KBM-7 (cell line): ENCODE results near the gene AHSA1.

Experiments used
- DNase-seq: peaks from one replicate; pipeline ENCODE4 v3.0.0-alpha.2; 2015
- in situ Hi-C: fragments of 300-500 bp; cut with MboI; formaldehyde crosslinking; loops from 2 replicates; pipeline ENCODE4 v1.14.3; 2020; ENCODE audit warnings: low sequenced_read_pairs, low pct_unique_long_range_greater_than_20kb, mixed read lengths

The AHSA1 gene

DNA sequence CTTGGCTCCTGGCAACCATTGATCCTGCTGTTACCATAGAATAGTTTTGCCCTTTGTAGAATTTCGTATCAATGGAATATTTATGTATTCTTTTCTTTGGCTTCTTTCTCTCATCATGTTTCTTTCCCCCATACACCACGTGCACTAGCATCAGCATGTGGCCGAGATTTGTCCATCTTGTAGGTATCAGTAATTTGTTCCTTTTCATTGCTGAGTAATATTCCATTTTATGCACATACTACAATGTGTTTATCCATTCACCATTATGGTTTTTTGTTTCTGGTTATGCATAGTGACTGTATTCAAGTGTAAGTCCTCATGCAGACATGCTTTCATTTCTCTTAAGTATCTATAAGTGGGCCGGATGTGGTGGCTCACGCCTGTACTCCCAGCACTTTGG is 45.2 kb downstream of the AHSA1 start:
- DNase-seq: no peak
- in situ Hi-C loops: no loop called here

DNA sequence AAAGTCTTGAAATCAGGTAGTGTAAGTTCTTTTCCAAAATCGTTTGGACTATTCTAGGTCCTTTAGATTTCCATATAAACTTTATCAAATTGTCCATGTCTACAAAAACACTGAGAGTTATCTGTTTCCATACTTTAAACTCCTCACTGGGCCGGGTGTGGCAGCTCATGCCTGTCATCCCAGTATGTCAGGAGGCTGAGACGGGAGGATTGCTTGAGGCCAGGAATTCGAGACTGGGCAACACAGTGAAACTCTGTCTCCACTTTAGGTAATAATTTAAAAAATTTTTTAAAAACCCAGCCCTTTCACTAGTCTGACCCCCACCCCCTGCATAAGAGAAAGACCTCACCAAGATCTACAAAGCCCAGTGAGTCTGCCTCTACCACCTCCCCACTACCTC is 47.1 kb downstream of the AHSA1 start:
- in situ Hi-C loops: no loop called here
- no peak for DNase-seq

DNA sequence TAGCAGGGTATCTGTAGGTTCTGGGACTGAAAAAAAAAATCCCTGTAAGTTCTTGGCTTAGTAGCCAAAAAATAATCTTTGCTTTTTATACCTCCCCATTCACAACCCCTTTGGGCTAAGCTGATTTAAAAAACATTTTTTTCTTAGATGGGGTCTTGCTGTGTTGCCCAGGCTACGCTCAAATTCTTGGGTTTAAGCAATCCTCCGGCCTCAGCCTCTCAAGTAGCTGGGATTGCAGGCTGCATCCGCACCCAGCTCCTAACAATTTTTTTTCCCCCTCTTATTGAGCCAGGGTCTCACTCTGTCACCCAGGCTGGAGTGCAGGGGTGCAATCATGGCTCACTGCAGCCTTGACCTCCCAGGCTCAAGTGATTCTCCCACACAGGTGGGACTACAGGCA is 49.9 kb downstream of the AHSA1 start:
- in situ Hi-C loops: no loop called here
- no peak for DNase-seq

DNA sequence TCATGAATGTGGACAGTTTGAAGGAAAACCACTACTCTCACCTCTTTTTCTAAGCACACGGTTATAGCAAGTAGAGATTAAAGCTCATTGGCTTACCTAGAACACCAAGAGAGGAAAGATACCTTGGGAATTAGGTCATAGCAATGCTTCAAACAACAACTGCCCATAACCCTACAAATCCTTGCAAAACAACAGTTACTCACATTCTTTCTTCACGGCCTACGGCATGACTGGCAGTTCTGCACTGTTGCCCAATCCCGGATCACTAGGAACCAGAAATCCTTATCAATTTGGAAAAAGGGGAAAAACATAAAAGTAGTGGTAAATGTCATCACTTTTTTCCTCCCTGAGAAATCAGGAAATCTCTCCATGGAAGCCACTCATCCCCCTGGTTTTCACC is 50.4 kb downstream of the AHSA1 start:
- no peak for DNase-seq
- in situ Hi-C loops: no loop called here

DNA sequence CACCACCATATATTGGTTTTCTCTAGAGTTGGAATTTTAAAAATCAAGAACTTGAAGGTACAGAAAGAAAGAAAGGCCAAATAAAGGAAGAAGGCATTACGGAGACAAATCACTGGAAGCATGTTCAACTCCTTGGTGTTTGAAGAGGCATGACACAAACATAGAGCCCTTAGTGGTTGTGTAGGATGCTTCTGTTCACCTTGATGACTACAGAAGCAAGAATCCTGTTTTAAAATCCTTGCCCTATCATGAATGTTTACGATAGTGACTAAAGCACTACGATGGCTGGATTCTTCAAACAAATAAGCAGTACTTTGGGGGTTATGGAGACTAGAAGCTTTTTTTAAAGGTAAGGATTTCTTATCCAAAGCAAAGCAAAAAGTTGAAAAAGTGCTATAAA is 51.0 kb downstream of the AHSA1 start:
- in situ Hi-C loops: no loop called here
- no peak for DNase-seq

DNA sequence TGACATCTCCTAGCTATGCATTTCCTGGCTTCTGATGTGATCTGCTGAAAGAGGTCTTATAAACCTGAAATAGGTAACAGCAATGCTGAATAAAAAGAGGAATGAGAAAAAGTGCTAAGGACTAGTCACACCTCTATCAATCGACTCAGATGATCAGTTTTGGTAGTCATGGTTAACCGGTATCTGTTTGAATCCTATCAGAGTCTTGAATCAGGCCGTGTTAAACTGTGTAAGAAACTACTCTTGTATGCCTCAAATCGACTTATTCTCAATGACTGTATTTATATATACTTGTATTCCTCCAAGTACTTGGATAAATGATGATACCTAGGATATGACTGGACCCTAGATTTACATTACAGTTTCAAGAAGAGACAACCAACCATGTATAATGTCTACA is 51.5 kb downstream of the AHSA1 start:
- in situ Hi-C loops: no loop called here

DNA sequence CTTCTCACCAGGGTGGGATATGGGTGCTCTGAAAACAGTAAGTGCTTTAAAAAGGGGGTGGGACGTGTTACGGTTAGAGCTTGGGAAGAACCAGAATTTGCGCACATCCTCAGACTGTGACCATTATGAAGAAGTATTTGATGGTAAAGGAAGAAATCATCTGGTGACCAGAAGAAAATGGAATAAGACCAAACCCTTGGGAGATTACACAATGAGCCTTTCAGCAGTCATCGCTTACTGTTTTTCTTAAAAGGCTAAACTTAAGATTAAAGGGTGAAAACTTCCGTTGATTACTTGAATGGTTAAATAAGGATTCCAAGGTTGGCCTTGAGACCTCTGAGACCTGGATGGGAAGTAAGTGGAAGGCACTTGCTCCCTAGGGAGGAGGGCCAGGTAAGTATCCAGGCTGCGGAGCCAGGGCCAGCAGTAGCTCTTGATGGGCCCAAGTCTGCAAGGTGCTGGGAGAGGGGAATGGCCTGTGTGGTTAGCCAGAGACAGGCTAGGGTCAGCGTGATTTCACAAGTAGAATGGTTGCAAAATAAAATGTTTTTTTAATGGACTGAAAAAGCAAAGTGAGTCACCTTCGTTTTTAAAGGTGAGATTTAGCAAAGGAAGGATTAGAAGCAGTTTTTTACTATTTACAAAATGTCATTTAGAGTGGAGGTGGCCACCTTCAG is 53.7 kb downstream of the AHSA1 start:
- in situ Hi-C loops: no loop called here
- DNase-seq: no peak

More for the DNA sequence above, 51.5 kb downstream of the AHSA1 start:
- DNase-seq: no peak

DNA sequence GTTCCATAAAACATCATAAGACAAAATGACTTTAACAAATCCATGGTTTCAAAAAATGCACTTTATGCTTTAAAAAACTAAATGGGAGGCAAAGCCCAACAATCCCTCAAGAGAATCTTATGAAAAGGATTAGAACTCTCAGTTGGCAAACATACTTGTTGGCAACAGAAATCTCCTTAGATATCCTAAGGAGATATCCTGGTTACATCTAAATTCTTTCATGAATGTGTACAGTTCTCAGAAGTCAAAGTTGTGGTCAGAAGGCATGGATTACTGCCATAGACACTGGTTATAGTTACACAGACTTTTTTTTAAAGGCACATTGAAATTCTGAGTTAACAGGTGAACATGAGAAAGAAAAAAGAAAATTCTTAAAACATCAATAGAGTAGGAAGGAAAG is 58.2 kb downstream of the AHSA1 start:
- in situ Hi-C loops: no loop called here
- DNase-seq: no peak
